ENCODE data around the gene FBXW8.

Gene FBXW8

DNA sequence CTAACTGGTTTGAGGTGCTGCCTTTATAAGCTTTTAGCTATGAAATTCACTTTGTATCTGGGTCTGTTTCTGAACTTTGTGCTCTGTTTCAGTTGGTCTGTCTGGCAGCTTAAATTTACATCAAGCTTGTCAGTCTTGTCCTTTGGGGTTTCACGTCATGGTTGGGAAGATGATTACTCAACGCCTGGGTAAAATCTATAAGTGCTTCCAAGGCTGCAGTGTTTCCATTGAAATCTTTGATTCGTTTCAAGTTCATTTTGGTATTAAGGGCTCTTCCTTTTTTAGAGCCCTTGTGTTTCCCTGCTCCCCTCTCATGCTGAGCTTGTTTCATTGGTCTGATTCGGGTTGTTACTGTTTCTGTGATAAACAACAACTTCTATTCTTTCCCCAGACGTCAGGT is 58.2 kb downstream of the FBXW8 start:
- Histone ChIP-seq H3K4me3 (no peak overlapping the region), H3K27ac (no peak overlapping the region)
- TF ChIP-seq, protein P1, sequence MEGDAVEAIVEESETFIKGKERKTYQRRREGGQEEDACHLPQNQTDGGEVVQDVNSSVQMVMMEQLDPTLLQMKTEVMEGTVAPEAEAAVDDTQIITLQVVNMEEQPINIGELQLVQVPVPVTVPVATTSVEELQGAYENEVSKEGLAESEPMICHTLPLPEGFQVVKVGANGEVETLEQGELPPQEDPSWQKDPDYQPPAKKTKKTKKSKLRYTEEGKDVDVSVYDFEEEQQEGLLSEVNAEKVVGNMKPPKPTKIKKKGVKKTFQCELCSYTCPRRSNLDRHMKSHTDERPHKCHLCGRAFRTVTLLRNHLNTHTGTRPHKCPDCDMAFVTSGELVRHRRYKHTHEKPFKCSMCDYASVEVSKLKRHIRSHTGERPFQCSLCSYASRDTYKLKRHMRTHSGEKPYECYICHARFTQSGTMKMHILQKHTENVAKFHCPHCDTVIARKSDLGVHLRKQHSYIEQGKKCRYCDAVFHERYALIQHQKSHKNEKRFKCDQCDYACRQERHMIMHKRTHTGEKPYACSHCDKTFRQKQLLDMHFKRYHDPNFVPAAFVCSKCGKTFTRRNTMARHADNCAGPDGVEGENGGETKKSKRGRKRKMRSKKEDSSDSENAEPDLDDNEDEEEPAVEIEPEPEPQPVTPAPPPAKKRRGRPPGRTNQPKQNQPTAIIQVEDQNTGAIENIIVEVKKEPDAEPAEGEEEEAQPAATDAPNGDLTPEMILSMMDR (IDR thresholded peaks at IDR 0.05), result no peak
- DNase-seq (ENCODE audit: low spot score), result no peak

DNA sequence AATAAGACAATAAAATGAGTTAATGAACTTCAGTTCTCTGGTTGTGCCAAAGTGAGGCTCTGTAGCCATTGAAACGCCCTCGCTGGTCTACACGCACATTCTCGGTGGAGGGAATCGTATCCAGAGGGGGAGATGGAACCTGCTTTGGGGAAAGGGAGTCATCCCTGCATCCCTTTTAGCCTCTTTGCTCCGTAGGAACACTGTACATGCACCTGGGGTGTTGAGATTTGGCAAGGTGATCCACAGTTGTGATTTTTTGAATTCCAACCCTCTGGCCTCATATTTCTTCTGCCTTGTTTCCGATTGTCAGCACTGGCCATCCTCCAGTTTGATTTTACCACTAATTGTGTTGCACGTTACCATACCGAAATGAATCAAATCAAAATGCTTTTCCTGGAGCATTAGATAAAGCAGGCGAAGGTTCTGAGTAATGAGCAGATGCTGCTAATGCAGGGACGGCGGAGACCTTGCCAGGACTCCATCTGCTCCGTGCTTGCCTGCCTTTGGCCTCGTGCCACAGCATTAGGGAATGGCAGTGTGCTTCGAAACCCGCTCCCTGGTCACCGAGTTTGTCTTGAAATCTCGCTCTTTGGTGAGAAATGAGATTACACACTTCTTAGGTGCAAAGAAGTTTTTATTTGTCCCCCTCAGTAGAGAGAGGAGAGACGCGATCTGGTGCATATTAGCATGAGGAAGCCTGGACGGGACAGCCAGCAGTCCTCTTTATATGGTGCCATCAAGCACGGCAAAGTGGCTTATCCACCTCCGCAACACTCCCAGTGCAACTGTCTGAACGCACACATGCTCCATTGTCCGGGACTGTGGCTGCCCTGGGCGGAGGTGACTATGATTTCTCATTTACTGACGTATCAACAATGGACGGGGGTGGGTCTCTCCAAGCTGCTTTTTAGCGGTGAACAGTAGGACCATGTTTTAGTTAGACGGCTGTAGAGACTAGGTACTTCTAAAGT is 59.1 kb downstream of the FBXW8 start:
- no peak for DNase-seq (ENCODE audit: low spot score)
- no peak overlapping the region for H3K4me3 ChIP-seq

DNA sequence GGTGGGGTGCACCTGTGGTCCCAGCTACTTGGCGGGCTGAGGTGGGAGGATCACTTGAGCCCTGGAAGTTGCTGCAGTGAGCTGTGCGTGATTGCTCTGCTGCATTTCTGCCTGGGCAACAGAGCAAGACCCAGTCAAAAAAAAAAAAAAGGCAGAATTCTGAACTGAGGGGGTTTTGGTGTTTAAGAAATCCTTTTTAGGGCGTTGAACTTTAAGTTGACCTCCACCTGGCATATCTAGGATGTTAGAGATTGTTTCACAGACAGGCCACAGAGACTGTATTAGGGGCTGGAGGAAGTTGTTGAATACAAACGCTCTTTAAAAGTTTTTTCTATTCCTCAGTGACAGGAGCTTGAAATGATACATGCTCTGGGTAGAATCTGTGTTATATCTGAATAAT is 60.5 kb downstream of the FBXW8 start:
- TF ChIP-seq, protein P1 (IDR thresholded peaks at IDR 0.05), result no peak
- Histone ChIP-seq H3K4me3 (no peak overlapping the region), H3K27ac (no peak overlapping the region)
- no peak for DNase-seq (ENCODE audit: low spot score)

More for the DNA sequence above, 59.1 kb downstream of the FBXW8 start:
- H3K27ac ChIP-seq, result no peak overlapping the region
- TF ChIP-seq, protein P1 (IDR thresholded peaks at IDR 0.05), result no peak

DNA sequence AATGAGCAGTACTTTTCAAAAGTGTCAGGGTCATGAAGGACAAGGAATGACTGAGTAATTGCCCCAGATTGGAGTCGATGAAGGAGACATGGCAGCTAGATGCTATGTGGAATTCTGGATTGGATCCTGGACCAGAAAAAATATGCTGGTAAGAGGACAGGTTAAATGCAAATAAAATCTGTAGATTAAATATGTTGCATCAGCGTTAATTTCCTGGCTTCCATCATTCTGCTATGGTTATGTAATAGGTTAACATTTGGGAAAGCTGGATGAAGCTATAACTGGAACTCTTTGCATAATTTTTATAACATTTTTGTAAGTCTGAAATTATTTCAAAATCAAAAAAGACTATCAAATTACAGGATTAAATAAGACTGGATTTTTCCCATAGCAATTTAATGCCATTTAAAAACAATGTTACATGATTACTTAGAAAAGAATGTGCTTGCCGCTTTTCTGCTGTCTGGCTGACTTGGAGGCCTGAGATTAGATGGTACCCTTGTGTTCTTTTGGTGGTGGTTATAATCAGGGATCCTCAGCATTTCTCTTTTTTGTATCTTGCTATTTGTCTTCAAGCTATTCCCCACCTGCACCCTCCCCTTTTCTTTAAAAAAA is 65.1 kb downstream of the FBXW8 start:
- no peak for DNase-seq (ENCODE audit: low spot score)
- TF ChIP-seq, protein P1 (IDR thresholded peaks at IDR 0.05), result no peak
- Histone ChIP-seq H3K27ac (no peak overlapping the region), H3K4me3 (no peak overlapping the region)

DNA sequence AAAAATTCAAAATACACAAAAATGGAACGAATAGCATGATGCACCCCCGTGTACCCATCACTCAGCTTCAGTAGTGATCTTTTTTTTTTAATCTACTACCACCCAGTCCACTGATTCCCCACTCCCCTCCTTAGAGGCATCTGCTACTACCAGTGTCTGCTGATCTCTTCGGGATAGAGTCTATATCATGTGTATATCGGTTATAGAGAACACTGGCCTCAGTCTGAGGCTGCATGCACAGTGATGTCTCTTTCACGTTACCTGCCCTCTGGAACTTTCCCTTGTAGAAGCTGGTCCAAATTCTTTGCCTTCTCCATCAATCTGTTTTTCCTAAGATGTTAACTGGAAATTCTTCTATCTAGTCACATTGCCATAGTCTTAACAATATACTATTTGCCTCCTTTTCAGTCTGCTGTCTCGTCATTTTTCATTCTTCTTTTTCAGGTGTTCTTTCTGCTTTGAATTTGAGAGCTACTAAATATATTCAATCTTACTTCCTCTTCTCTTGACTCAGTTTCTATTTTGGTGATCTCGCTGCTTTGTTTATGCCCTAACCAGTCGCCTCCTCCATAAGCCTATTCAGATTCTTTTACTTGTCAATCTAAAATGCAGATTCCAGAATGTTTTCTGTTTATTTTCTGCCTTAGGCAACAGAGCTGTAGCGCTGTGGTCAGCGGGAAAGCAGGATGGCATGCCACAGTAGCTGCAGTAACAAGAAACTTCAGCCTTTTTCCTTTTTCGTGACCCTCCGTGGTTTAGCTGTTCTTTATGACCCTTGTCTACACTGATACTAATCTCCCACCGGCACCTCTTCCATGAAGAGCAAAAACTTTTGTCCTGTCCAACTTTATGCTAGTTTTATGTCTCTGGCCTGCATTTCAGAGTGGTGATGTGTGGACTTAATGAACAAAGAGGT is 67.0 kb downstream of the FBXW8 start:
- DNase-seq (ENCODE audit: low spot score), result no peak
- H3K4me3 ChIP-seq, result no peak overlapping the region
- H3K27ac ChIP-seq, result no peak overlapping the region
- TF ChIP-seq, protein P1 (IDR thresholded peaks at IDR 0.05), result no peak

DNA sequence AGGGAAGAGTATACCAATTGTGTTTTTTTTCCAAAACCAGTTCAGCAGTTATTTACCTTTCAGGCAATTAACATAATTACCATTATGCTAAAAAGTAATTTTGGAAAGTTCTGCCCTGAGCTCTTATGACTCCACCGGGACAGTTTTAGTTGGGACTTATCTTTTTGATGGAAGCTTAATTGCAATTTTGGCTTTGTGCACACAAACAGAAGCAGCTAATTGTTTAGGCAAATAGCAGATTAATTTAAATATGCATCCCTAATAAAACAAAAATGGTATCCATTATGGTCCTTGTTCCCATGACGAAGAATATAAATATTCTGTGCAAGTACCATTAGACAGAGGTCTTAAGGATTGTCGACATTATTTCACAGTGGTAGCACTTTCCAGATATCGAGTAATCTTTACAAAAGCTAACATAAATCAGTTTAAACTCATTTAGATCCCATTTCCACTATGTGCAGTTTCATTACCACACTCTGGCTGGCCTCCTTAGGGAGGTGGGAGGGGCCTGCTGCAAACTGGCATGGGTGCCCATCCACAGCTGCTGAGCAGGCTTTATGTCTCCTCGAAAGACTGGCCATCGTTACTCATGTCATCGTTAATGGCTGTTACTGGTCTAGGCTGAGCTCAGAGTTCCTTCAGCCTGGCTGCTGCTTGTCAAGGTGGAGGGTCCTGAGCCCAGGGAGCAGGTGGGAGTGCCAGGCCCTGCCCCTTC is 68.2 kb downstream of the FBXW8 start:
- Histone ChIP-seq H3K4me3 (no peak overlapping the region), H3K27ac (no peak overlapping the region)
- TF ChIP-seq, protein P1 (IDR thresholded peaks at IDR 0.05), result no peak
- DNase-seq (ENCODE audit: low spot score), result no peak

All from coronary artery (tissue), 2 donors.